Stimulated activated CD8-positive, alpha-beta memory T cell treated with anti-CD3 and anti-CD28 coated beads, Interleukin-15, amount 100 ng/mL, for 4 hours (primary cell): ENCODE results near the gene CIROP.
A peak's percentile ranks its signal among the peaks of the same experiment; 100 is the strongest.

ENCODE experiments used
- DNase-seq, 2 donors: peaks; one replicate each; pipeline ENCODE4 v3.0.0-alpha.2; 2020; ENCODE audit warnings: low read depth in 2 of 2

CIROP gene

DNA sequence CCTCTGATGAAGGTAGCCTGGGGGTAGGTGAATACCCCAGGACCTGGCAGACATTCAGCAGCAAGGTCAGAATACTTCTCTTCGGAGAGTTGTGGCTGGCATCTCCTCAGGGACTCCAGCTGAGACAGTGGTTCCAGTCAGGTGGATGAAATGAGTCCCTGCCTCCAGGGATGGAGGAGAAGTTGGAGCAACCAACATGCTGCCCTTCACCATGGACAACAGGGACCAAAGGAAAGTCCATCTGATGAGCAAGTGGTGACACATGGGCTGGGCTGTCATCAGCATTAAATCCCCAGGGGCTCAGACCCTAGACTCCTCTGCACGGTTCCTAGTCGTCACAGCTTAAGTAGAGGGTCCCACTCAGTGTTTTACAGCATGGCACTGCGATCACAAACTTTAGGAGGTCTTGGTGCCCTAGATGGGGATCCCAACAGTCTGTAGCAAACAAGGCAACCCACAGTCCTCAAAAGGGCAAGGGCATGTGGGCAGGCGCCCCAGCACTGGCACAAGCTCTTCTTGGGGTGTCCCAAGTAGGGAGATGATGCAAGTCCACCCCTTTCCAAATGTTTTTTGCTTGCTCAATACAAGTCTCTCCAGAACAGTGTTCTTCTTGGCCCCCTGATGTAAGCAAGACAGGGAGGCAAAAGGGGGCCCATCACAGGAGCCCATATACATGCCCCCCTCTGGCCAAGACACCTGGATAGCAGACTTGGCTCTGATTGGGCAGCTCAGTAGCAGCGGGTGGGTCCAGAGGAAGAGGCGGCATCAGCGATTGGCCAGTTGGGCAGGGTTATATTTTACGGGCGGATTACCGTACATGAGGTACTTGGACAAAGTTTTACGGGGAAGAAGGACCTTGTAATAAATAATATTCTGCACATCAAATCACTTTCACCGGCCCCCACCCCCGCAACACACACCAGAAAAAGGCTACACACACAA is 36.7 kb downstream of the CIROP start:
- no peak for DNase-seq

DNA sequence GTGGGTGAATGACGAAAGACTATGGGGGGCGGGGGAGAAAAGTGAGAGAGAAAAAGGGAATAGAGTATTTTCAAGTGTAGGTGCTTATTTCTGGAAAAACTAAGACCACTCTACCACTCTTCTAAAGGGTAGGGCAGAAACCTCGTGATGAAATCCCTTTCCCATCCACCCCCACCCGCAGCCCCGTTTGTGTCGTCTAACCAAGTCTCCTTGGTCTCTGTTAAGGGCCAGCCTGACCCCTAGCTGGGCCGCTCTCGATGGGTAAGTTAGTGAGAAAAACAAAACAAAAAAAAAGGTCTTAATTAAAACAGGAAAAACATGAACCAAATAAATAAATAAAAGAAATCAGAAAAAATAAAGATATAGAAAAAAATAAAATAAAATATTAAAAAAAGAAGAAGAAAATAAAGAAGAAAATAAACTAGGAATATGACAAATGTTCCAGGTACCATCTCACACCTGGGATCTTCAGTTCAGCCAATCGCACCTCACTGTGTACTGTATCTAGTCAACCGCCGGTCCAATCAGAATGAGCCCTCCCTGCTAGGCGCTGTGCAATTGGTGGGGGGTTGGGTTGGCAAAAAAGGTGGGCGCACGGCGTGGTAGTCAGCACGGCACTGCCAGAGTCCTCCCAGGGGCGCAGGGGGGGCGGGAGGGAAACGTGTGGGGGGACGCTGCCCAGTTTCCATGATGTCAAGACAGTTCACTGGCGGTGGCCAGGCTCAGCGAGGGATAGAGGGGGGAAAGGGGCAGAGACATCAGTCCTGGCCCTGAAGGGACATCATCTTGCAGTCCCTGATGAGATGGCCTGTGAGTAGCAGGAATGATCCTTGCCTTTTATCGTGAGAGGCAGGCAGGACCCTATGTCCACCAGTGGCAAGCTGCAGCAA is 37.7 kb downstream of the CIROP start:
- DNase-seq, result no peak

DNA sequence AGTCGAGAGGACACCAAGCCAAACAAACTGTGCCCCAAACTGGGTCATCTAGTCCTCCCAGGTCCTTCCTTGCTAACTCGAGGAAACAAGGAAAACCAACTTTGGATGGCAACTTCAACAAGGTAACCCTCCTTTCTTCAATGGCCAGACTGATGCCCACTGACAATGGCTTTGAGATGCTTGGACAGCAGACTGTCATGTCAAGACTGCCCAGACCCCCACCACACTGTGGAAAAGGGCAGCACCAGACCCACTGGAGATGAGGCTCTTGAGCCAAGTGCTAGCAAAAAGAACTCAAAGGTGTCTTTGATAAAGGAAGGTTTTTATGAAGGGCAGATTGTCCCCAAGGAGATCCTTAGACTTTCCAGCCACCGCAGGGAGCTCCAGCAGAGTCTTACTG is 38.4 kb downstream of the CIROP start:
- DNase-seq, result no peak

DNA sequence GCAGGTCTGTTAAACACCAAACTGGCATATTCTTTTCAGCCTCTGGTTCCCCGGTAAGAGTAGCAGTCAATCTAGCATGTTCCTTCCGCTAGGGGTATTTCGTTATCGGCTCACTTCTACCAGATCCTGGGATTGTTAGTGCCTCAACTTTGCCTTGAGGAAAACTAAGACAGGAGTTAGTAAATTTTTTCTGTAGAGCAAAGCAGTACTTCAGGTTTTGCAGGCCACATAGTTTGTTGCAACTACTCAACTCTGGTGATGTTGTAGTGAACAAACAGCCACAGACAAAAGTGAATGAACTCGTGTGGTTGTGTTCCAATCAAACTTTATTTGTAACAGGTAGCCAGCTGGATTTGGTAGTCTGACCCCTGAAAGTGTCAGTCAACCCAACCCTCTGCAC is 41.2 kb downstream of the CIROP start:
- no peak for DNase-seq

DNA sequence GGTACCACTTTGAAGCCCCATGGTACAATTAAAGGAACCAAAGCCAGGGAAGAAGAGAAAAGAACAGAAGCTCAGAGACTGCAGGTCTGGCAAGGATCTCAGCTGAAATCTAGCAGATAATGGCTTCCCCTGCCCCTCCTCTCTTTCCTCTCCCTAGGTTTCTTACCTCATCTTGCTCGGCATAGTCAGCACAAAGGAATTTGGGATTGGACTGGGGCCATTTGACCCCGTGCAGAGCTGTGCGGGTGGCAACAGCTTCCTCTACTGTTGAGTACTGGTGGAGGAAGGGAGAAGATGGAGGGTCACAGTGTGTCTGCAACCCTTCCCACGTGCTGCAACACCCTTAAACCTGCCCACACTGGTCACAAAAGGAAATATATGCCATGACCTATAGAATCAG is 42.8 kb downstream of the CIROP start:
- DNase-seq, result no peak

DNA sequence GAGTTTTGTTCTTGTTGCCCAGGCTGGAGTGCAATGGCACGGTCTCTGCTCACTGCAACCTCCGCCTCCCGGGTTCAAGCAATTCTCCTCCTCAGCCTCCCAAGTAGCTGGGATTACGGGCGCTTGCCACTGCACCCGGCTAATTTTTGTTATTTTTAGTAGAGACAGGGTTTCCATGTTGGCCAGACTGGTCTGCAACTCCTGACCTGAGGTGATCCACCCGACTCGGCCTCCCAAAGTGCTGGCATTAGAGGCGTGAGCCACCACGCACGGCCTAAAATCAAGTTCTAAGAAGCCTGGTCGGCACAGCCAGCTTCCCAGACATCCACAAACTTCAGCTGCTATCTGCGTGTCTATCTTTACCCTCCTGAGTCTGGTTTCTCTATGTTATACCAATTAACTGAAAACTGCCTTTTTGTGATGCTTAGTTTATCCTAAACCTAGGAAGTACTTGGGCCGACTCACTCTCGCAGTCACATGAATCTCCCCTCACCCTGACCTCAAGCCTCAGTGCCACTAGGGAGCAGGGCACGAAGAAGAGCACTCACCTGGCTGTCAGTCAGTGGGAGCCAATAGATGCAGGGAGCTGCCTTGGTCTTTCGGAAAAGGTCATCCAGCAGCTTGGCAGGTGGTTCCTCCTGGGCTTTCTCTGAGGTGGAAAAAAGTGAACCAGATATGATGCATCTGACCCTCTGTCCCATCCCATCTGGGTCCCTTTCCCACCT is 44.1 kb downstream of the CIROP start:
- DNase-seq, result no peak

DNA sequence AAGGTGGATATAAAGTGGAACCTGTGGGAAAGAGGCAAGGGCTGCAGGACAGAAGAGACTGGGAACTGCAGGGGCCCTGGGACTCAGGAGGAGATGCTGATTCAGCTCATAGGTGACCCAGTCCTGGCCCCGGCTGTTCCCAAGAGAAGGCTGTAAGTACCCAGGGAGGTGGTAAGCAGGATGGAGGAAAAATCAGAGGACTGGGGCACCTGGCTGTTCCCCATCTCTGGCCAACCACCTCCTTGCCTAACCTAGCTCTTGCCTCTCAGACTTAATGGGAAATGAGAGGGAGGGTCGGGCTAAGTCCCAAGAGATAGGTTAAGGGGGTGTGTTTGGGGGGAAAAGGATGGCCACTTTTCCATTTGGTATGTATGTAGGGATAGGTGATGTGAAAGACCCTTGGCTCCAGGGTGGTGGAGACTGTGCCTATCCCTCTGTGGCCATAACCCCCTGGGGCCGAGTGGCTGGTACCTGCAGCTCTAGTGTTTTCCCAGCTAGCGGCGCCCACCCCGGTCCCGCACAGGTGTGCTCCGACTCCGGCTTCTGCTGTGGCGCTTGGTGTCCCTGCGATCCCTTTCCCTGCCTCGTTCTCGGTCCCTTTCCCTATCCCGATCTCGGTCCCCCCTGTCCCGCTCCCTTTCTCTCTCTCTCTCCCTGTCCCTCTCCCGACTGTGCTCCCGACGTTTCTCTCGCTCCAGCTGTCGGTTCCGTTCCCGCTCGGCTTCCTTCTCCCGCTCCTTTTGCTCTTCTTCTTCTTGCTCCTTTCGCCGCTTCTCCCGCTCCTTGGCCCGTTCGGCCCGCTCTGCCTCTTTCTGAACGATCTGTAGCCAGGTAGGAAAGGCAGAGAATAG is 45.9 kb downstream of the CIROP start:
- DNase-seq, result no peak

DNA sequence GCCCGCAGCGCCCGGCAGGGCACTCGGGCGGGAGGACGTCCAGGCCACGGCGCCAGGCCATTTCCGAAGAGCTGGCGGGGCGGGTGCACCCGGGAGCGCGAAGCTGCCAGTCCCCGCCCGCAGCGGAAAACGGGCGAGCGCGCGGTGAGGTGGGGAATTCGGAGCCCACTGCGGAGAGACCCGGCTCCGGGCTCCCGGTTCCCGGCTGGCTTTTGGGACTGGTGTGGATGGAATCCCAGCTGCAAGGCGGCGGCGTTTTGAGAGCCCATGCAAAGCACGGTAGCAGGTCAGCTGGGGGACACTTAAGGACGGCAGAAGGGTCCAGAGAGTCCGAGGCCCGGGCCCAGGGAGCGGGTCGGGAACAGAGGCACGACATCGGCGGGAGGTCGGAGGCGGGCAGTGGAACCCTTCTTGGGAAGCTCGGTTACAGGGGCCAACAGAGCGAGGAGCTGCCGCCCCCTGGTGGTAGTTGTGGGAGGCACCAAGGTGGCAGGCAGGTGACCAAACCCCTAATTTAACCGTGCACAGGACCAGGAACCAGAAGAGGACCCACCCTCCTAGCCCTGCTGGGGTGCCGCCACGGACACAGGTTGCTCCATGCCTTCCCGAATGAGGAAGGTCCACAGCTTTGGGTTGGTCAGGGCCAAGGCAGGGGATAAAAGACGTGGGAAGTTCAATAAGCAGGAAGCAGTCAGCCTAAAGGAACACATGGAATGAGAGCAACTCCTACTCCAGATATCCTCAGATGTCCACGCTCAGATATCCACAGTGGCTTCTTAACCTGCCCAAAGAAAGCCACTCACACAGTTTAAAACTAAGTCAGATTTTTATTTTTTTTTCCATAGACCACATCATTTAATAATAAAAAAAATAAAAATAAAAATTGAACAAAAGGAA is 46.8 kb downstream of the CIROP start:
- DNase-seq, result peak; percentile 66 to 74

DNA sequence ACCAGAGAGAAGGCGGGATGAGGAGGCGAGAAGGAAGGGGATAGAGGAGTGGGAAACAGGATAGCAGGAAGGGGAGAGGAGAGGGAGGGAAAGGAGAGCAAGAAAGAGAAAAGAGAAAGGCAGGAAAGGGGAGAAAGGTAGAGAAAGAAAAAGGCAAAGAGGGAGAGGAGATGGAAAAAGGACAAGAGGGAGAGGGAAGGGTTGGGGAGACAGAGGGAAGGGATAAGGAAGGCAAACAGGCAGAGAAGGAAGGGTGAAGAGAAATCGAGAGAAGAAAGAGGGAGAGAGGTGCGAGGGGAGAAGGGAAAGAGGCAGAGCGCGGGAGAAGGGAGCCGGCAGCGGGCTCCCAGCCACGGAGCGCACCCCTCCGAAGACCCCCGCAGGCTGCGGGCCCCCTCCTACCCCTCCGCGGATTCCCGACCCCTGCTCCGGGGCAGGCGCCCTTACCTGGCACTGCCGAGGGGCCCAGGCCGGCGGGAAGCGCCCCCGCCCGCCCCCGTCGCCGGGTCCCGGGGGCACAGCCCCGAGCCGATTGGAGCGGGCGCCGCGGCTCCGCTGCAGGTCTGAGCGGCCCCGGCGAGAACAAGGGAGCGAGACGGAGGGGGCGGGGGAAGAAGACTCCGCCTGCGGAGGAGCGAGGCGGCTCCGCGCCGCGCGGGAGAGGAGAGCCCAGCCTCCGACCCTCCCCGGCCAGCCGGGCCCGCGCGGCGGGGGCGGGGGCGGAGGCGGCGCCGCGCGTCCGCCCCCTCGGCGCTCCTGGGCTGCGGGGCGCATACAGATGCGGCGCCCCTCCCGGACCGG is 47.6 kb downstream of the CIROP start, which contains the start of gene CDH24:
TSS of gene CDH24 (minus strand) at position 565 of the 801 bp plus-strand sequence. CDS start 1,787 bp downstream, outside the sequence.
- DNase-seq, result peak; percentile 49

DNA sequence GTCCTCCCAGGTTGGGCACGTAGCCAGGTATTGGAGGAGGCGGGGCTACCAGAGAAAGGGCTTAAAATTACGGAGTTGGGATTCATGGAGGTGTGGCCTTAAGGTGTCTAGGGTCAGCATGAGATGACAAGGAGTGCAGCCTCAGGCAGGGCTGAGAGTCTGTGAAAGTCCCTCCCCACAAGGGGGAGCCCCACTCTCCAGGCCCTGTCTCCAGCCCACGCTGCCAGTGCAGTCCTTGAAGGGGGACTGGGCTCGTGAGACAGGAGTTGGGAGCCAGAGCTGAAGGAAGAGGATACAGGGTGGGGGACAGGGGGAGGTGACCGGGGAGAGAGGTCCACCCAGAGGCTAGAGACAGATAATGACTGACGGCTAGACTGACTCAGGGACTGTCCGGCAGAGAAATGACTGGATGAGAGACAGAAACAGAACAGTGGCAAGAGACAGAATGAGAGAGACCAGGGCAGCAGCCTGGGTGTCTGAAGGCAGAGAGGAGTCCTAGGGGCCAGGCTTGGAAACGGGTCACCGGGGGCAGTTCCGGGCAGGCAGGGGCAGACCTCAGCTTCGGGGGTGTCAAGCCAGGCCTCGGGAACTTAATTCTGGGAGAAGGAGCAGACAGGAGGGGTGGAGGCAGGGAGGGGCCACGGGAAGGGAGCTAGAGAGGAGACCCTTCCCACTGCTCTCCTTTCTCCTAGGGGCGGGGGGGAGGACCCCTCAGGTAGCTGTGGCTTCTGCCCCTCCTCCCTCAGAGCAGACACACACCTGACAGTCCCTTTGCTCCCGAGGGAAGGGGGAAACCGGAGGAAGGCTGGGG is 48.4 kb downstream of the CIROP start:
- DNase-seq, result peak; percentile 41 to 45

DNA sequence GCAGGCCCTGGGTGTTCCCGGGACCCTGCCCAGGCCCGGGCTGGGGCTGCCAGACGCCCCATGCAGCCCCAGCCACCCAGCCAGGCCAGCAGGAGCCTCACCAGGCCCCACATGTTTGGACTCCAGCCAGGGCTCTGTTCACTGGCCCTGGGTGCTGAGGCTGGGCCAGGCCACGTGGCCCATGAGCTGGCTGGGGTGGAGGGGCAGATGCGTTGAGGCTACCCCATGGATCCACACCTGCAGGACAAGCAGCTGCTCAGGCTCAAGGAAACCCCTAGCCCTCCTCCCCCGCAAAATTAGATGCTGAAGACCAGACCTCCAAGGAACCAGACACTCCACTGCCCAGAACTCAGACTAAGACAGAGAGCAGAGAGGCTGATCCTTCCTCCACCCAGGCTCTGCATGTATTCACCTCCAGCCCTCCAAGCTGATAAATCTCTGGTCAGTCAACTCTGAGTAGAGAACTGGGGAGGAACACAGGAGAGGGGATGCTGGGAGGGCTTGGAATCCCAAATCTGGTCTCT is 49.1 kb downstream of the CIROP start:
- DNase-seq, result no peak

DNA sequence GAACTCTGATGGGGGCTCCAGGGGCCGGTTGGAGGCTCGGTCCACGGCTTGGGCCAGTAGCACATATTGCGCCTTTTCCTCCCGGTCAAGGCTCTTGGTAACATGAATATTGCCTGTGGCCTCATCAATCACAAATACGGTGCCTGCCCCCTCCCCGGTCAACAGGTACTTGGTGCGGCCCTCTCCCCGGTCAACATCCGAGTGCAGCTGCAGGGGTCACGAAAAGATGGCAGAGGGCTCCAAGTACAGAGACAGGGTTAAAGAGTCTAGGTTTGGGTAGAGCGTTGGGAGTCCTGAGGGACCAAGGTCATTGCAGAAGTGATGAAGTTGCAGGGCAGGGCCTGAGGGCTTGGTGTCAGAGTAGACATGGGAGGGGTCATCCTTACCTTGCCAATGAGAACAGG is 49.6 kb downstream of the CIROP start:
- DNase-seq, result no peak

DNA sequence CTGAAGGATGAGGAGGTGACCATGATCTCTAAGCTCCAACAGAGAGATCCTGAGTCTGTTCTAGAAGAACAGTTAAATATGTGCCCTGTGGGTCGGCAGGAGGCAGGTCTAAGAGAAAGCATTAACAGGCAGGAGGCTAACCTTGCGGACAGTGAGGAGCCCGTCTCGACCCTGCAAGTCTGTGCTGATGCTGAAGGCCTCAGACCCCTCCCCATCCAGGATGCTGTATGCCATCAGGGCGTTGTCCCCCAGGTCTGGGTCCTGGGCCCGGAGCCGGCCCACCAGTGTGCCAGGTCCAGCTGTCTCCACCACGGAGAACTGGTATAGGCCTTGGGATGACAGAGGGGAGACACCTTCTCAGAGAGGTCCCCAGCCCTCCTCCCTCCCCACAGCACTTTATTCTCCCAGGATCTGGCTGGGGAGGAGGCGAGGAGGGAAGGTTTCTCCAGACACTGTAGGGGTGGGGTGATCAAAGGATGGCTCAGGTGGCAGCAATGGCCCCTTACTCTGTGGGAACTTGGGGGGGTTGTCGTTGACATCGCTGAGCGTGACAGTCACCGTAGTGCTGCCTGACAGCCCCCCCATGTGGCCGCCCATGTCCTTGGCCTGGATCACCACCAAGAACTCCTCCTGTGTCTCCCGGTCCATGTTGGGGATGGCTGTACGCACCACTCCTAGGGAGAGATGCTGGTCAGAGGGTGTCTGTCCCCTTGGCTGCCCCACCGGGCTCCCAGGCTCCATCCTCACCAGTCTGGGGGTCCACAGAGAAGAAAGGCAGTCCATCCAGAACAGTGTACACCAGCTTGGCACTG is 50.6 kb downstream of the CIROP start:
- no peak for DNase-seq

DNA sequence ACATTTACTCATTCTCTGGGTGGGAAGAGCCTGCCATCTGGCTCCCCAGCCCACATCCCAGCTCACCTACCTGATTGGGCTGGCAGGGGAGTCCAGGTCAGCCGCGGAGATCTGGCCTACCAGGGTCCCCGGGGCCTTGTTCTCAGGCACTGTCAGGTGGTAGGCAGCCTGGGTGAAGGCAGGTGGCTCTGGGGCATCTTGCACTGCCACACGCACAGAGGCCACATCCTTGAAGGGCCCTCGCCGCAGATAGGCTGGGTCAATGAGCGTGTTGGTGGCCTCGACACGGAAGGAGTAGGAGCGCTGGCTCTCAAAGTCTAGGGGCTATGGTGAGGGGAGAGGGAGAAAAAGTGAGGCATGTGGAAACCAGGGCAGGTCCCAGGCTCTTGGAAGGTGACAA is 51.4 kb downstream of the CIROP start:
- no peak for DNase-seq

DNA sequence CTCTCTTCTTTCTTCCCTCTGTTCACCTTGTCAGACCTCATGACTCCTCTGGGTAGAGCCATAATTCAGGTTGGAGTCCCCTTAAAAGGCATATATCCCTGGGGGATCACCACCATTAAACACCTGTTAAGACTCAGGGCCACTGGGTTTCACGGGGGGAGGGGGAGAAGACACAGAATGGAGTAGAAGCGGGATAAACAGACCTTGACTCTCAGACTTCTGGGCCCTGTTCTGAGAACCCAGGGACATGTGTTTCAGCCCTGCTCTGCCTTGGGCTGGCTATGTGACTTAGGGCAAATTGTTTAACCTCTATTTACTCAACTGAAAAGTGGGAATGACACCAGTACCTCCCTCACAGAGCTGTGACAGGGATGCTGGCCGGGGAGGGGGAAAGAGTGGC is 52.1 kb downstream of the CIROP start:
- DNase-seq, result no peak

DNA sequence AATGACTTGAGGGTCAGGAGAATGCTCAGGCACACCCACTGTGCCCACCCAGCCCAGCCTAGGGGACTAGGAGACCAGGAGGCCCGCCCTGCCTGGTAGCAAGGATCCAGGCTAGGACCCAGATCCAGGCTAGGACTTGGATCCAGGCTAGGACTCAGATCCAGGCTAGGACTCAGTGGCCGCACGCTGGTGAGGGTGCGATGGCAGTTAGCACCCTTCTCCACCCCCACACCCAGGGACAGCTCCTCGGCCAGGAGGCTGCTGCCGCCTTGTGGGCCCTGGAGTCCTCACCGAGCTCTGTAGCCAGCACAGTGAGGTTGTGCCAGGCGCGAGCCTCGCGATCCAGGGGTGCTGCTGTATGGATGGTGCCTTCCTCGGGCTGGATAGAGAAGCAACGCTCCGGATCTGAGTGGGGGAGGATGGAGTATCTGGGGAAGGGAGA is 52.6 kb downstream of the CIROP start:
- DNase-seq, result no peak
